ENCODE results near the gene RERE. TPM values are rescaled to one million over a fixed set of nuclear protein-coding genes. Genes with fewer than 3 reads are reported as not detected.

The RERE gene
- total and polyA plus RNA-seq, 2 experiments from 2014 or later, result 148 to 170 TPM

GRCh38 chr1:8565802-8566201, 251.6 kb downstream of the RERE start (continued):
- TF ChIP-seq CTCF (conservative IDR thresholded peaks at IDR 0.05; ENCODE audit: low read depth in 2 of 2) (no peak), REST (IDR thresholded peaks at IDR 0.05; ENCODE audit: unreplicated experiment) (no peak), POLR2AphosphoS5 (IDR thresholded peaks at IDR 0.05; ENCODE audit: low read depth) (no peak), EZH2 (IDR thresholded peaks at IDR 0.05; ENCODE audit: low read depth, unreplicated experiment) (no peak), NANOG (IDR thresholded peaks at IDR 0.05; ENCODE audit: borderline replicate concordance) (no peak)

GRCh38 chr1:8563944-8564537, 253.4 kb downstream of the RERE start:
- H3K4me1 ChIP-seq (ENCODE audit: insufficient read depth), result peaks cover 21% of the 10 kb centered on the region
- ATAC-seq (no peak), DNase-seq (ENCODE audit: low spot score) (no peak)
- Mint-ChIP-seq H3K4me3 (no peak overlapping the region), H3K27ac (peak overlapping the region; percentile 46; the same call in 1 of the 2 replicates), H3K36me3 (ENCODE audit: low read depth) (no peaks in the 10 kb centered on the region), H3K27me3 (ENCODE audit: insufficient read depth, low read depth, poor library complexity) (peaks cover 2% of the 10 kb centered on the region), H3K4me1 (peaks cover 35% of the 10 kb centered on the region), H3K9me3 (no peaks in the 10 kb centered on the region)
- no peak overlapping the region for H2AFZ ChIP-seq
- no peaks in the 10 kb centered on the region for H3F3A ChIP-seq (replicated peaks; ENCODE audit: low read depth)
- no peak overlapping the region for H3K4me3 ChIP-seq
- H4K20me1 ChIP-seq (replicated peaks; ENCODE audit: insufficient read depth), result peaks cover 22% of the 10 kb centered on the region
- peak overlapping the region; percentile 35; the same call in 1 of the 2 replicates for H3K4me2 ChIP-seq
- H3K79me2 ChIP-seq (replicated peaks; ENCODE audit: insufficient read depth), result peaks cover 90% of the 10 kb centered on the region
- no peaks in the 10 kb centered on the region for H3K27me3 ChIP-seq (ENCODE audit: insufficient read depth)
- no peak overlapping the region for H3K27ac ChIP-seq (ENCODE audit: low read depth)
- TF ChIP-seq STAT1 (IDR thresholded peaks at IDR 0.05; ENCODE audit: unreplicated experiment) (no peak), CREB1 (CRISPR knock-in tag; IDR thresholded peaks at IDR 0.05; ENCODE audit: low read depth) (no peak), ZNF462 (CRISPR knock-in tag; IDR thresholded peaks at IDR 0.05) (no peak), POLR2AphosphoS5 (IDR thresholded peaks at IDR 0.05; ENCODE audit: low read depth) (no peak)
- H3K9me2 ChIP-seq (ENCODE audit: insufficient read depth), result no peaks in the 10 kb centered on the region
- H3K36me3 ChIP-seq (ENCODE audit: insufficient read depth), result no peaks in the 10 kb centered on the region
